ENCODE measurements around the gene STAG1.
"Not testable (repeated sequence)": the region's sequence is repeated elsewhere in the genome, so short reads cannot be mapped to it uniquely, and the experiment has no call there.

STAG1 gene

GRCh38 chr3:136485777-136486176 lies 266.4 kb downstream of the STAG1 start:
- DNase-seq: no peak

- DNase-seq: no peak
Observed at GRCh38 chr3:136476280-136476679, 275.9 kb downstream of the STAG1 start.

- DNase-seq: not testable (repeated sequence)
Observed at GRCh38 chr3:136474876-136475275, 277.3 kb downstream of the STAG1 start.

GRCh38 chr3:136473716-136474326 lies 278.4 kb downstream of the STAG1 start:
- DNase-seq: no peak

GRCh38 chr3:136465296-136465695 lies 286.9 kb downstream of the STAG1 start:
- no peak for DNase-seq

GRCh38 chr3:136464502-136464901 lies 287.7 kb downstream of the STAG1 start:
- no peak for DNase-seq

- no peak for DNase-seq
Observed at GRCh38 chr3:136463170-136463569, 289.0 kb downstream of the STAG1 start.

GRCh38 chr3:136457793-136458192 lies 294.4 kb downstream of the STAG1 start:
- no peak for DNase-seq

GRCh38 chr3:136456196-136456595 lies 296.0 kb downstream of the STAG1 start:
- DNase-seq: no peak

- no peak for DNase-seq
Observed at GRCh38 chr3:136444581-136444980, 307.6 kb downstream of the STAG1 start.

- DNase-seq: no peak
Observed at GRCh38 chr3:136437043-136437442, 315.1 kb downstream of the STAG1 start.

- no peak for DNase-seq
Observed at GRCh38 chr3:136434429-136434828, 317.7 kb downstream of the STAG1 start.

GRCh38 chr3:136432685-136433084 lies 319.5 kb downstream of the STAG1 start:
- DNase-seq: no peak

GRCh38 chr3:136428167-136428566 lies 324.0 kb downstream of the STAG1 start:
- DNase-seq: no peak

- no peak for DNase-seq
Observed at GRCh38 chr3:136427236-136427635, 324.9 kb downstream of the STAG1 start.

- no peak for DNase-seq
Observed at GRCh38 chr3:136414476-136414875, 337.7 kb downstream of the STAG1 start.

- no peak for DNase-seq
Observed at GRCh38 chr3:136412307-136412706, 339.9 kb downstream of the STAG1 start.

- DNase-seq: no peak
Observed at GRCh38 chr3:136409549-136409948, 342.6 kb downstream of the STAG1 start.

GRCh38 chr3:136404056-136404455 lies 348.1 kb downstream of the STAG1 start:
- DNase-seq: no peak

GRCh38 chr3:136396916-136397315 lies 355.3 kb downstream of the STAG1 start:
- DNase-seq: no peak

GRCh38 chr3:136390574-136390973 lies 361.6 kb downstream of the STAG1 start:
- DNase-seq: no peak

- no peak for DNase-seq
Observed at GRCh38 chr3:136387031-136387430, 365.1 kb downstream of the STAG1 start.

GRCh38 chr3:136385457-136385856 lies 366.7 kb downstream of the STAG1 start:
- DNase-seq: no peak

GRCh38 chr3:136381051-136381450 lies 371.1 kb downstream of the STAG1 start:
- no peak for DNase-seq

- no peak for DNase-seq
Observed at GRCh38 chr3:136380530-136380929, 371.6 kb downstream of the STAG1 start.

GRCh38 chr3:136378011-136378410 lies 374.2 kb downstream of the STAG1 start:
- DNase-seq: no peak

Data from activated CD4-positive, alpha-beta T cell treated with anti-CD3 and anti-CD28 coated beads for 1 hour (primary cell).